Calu3 (cell line): ENCODE measurements around the gene CDYL2. TPM values are rescaled to one million over a fixed set of nuclear protein-coding genes. Genes with fewer than 3 reads are reported as not detected.

ENCODE experiments used
- BruUV-seq: library from RNA; stranded (reverse); fragments of 400-500 nt; replicated peaks from 2 replicates; lab custom pipeline; 2021; lab: Mats Ljungman, UMichigan
- CTCF ChIA-PET: fragments of 300-600 bp; sonication (Branson Sonifier 250); formaldehyde crosslinking; loops from one replicate; lab custom pipeline; 2022; ENCODE audit warnings: antibody characterized with exemption; lab: Charles Lee
- DNase-seq: peaks from one replicate; pipeline ENCODE4 v3.0.0; 2022
- H3K27ac Mint-ChIP-seq: one replicate; pipeline ENCODE4 v1.8.0; 2022; ENCODE audit warnings: mixed read lengths; ENCODE audit not compliant: unreplicated experiment
- H3K27me3 Mint-ChIP-seq: one replicate; pipeline ENCODE4 v1.8.0; 2022; ENCODE audit warnings: mixed read lengths; ENCODE audit not compliant: unreplicated experiment
- H3K36me3 Mint-ChIP-seq: one replicate; pipeline ENCODE4 v1.8.0; 2022; ENCODE audit warnings: mild to moderate bottlenecking, moderate library complexity, mixed read lengths; ENCODE audit not compliant: insufficient read depth, unreplicated experiment
- H3K4me1 Mint-ChIP-seq: one replicate; pipeline ENCODE4 v1.8.0; 2022; ENCODE audit warnings: mild to moderate bottlenecking, low read depth, mixed read lengths; ENCODE audit not compliant: unreplicated experiment
- H3K4me3 Mint-ChIP-seq: one replicate; pipeline ENCODE4 v1.8.0; 2022; ENCODE audit warnings: mild to moderate bottlenecking, low read depth, moderate library complexity, mixed read lengths; ENCODE audit not compliant: unreplicated experiment
- H3K9me3 Mint-ChIP-seq: one replicate; pipeline ENCODE4 v1.8.0; 2022; ENCODE audit warnings: low read depth, mixed read lengths; ENCODE audit not compliant: unreplicated experiment
- CTCF ChIP-seq: fragments of 200-600 bp; IDR thresholded peaks from one replicate; pipeline ENCODE4 v1.8.0; 2022; ENCODE audit warnings: antibody characterized with exemption; ENCODE audit not compliant: unreplicated experiment
- intact Hi-C: fragments of 100-400 bp; cut with micrococcal nuclease; formaldehyde crosslinking; loops from one replicate; pipeline ENCODE4 v1.10.0; 2022; ENCODE audit not compliant: unreplicated experiment
- total RNA-seq: library from RNA; stranded (reverse); gene quantifications from 2 replicates; pipeline ENCODE4 v1.2.3, GENCODE V29; 2022

The CDYL2 gene
- total RNA-seq, 1 experiment from 2014 or later = 1.0 TPM

GRCh38 chr16:80611930-80612327, 192.5 kb downstream of the CDYL2 start:
- Mint-ChIP-seq H3K27me3 (no peaks in the 10 kb centered on the region), H3K4me3 (no peak overlapping the region), H3K9me3 (peaks cover 3% of the 10 kb centered on the region), H3K36me3 (peaks cover 5% of the 10 kb centered on the region), H3K4me1 (no peaks in the 10 kb centered on the region), H3K27ac (no peak overlapping the region)
- CTCF ChIA-PET = no interaction called here
- TF ChIP-seq CTCF = no peak
- intact Hi-C loops = no loop called here
- no peak for DNase-seq
- BruUV-seq = no TSS peak

- BruUV-seq = no TSS peak
- CTCF ChIA-PET = no interaction called here
- H3K27ac Mint-ChIP-seq = no peak overlapping the region
- H3K9me3 Mint-ChIP-seq = peaks cover 3% of the 10 kb centered on the region
- DNase-seq = no peak
- peaks cover 5% of the 10 kb centered on the region for H3K36me3 Mint-ChIP-seq
- H3K4me1 Mint-ChIP-seq = no peaks in the 10 kb centered on the region
- intact Hi-C loops = no loop called here
- H3K4me3 Mint-ChIP-seq = no peak overlapping the region
- no peaks in the 10 kb centered on the region for H3K27me3 Mint-ChIP-seq
- TF ChIP-seq CTCF = no peak
Observed at GRCh38 chr16:80611171-80611929, 193.0 kb downstream of the CDYL2 start.

- intact Hi-C loops = no loop called here
- no peak for TF ChIP-seq CTCF
- H3K4me1 Mint-ChIP-seq = no peaks in the 10 kb centered on the region
- no peak overlapping the region for H3K4me3 Mint-ChIP-seq
- CTCF ChIA-PET = no interaction called here
- H3K27me3 Mint-ChIP-seq = no peaks in the 10 kb centered on the region
- H3K9me3 Mint-ChIP-seq = peaks cover 3% of the 10 kb centered on the region
- no peak for DNase-seq
- H3K27ac Mint-ChIP-seq = no peak overlapping the region
- no TSS peak for BruUV-seq
- H3K36me3 Mint-ChIP-seq = peaks cover 5% of the 10 kb centered on the region
Observed at GRCh38 chr16:80610481-80611156, 193.8 kb downstream of the CDYL2 start.

GRCh38 chr16:80608946-80609345, 195.5 kb downstream of the CDYL2 start:
- no peaks in the 10 kb centered on the region for H3K27me3 Mint-ChIP-seq
- TF ChIP-seq CTCF = no peak
- intact Hi-C loops = no loop called here
- CTCF ChIA-PET = interaction anchor here (0.5 kb wide), 1 partner anchor 266 kb away, joined by 4 read pairs; no protein-coding TSS in a partner anchor
- peaks cover 2% of the 10 kb centered on the region for H3K36me3 Mint-ChIP-seq
- BruUV-seq = no TSS peak
- no peak overlapping the region for H3K27ac Mint-ChIP-seq
- no peaks in the 10 kb centered on the region for H3K4me1 Mint-ChIP-seq
- no peaks in the 10 kb centered on the region for H3K9me3 Mint-ChIP-seq
- no peak overlapping the region for H3K4me3 Mint-ChIP-seq
- DNase-seq = no peak
